ENCODE measurements around the gene HAUS5.
"Not testable (repeated sequence)": the region's sequence is repeated elsewhere in the genome, so short reads cannot be mapped to it uniquely, and the experiment has no call there.

The HAUS5 gene

DNA sequence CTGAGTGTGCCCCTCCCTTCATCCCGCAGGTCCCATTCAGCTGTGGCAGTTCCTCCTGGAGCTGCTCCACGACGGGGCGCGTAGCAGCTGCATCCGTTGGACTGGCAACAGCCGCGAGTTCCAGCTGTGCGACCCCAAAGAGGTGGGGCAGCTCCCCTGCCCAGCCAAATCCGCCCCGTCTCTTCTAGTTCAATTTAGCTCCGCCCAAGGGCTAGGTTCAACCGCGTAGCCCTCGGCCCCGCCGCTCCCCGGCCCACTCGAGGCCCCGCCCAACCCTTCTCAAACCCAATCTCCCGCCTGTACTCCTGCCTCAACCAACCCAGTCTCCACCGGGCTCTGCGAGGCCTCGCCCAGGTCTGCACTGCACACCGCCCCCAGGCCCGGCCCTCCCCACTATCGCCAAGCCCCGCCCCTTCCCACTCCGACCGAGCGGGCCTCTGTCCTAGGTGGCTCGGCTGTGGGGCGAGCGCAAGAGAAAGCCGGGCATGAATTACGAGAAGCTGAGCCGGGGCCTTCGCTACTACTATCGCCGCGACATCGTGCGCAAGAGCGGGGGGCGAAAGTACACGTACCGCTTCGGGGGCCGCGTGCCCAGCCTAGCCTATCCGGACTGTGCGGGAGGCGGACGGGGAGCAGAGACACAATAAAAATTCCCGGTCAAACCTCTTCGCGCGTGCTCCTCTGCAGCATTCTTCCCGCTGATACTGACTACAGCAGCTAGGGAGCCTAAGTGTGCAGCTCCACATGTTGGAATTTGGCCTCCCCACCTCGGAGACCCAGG, 31.9 kb downstream of the HAUS5 start:
- DNase-seq: peak; percentile 95 to 97

DNA sequence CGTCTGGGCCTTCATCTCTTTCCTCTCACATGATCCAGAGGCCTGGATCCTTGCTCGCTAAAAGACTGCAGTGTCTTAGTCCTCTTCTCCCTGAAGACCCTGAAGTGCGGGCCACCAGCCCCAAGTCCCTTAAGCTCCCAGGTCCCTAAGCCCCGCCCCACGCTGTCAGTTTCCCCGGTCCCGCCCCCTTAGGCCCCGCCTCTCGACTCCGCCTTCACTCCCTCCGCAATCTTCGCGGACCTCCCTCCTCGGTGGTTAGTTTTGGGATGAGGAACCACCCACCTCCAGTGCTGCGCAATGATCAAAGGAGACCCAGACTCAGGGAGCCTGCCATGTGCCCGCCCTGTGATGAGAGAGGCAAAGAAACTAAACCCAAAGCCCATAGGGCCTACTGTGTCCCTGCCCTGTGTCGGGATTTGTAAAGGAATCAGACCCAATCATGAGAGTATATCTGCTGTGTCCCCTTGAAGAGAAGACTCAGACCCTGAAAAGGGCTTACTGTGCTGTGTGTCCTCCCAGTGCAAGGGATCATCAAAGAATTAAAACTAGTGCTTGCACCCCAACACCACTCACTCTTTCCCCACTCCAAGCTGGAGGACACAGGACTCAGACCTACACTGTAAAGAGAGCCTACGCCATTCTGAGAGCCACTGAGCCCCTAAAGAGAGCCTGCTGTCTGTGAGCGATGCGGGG, 32.6 kb downstream of the HAUS5 start:
- peak; percentile 87 to 95 for DNase-seq

GRCh38 chr19:35645680-35646511, 33.4 kb downstream of the HAUS5 start:
- DNase-seq: no peak

- DNase-seq: peak; percentile 88 to 92
Observed at GRCh38 chr19:35648017-35648961, 35.8 kb downstream of the HAUS5 start, which contains the start of gene COX6B1. COX6B1 (plus strand) TSS chr19:35648323; CDS start chr19:35651244, 2,921 bp downstream.

- DNase-seq: no peak
Observed at GRCh38 chr19:35650581-35650980, 38.0 kb downstream of the HAUS5 start.

DNA sequence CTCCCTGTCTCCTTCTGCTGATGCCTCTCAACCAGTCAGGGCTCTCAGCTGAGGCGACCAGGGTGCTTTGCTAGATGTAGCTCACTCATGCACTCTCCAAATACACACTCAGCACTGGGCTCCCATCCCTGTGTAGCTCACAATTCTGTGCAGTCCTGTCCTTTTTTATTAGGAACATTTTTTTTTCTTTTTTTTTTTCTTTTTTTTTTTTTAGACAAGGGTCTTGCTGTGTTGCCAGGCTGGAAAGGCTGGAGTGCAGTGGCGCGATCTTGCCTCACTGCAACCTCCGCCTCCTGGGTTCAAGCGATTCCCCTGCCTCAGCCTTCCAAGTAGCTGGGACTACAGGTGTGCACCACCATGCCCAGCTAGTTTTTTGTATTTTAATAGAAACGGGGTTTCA, 42.3 kb downstream of the HAUS5 start:
- DNase-seq: not testable (repeated sequence)

DNA sequence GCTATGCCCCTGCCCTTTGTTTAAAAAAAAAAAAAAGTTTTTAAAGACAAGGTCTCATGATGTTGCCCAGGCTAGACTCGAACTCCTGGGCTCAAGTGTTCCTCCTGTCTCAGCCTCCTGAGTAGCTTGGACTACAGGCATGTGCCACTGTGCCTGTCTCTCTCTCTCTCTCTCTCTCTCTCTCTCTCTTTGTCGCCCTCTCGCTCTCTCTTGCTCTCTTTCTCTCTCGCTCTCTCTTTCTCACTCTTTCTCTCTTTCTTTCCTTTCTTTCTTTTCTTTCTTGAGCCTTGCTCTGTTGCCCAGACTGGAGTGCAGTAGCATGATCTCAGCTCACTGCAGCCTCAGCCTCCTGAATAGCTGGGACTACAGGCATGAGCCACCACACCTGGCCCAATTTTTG, 43.1 kb downstream of the HAUS5 start:
- DNase-seq: no peak

- no peak for DNase-seq
Observed at GRCh38 chr19:35656700-35657099, 44.2 kb downstream of the HAUS5 start.

DNA sequence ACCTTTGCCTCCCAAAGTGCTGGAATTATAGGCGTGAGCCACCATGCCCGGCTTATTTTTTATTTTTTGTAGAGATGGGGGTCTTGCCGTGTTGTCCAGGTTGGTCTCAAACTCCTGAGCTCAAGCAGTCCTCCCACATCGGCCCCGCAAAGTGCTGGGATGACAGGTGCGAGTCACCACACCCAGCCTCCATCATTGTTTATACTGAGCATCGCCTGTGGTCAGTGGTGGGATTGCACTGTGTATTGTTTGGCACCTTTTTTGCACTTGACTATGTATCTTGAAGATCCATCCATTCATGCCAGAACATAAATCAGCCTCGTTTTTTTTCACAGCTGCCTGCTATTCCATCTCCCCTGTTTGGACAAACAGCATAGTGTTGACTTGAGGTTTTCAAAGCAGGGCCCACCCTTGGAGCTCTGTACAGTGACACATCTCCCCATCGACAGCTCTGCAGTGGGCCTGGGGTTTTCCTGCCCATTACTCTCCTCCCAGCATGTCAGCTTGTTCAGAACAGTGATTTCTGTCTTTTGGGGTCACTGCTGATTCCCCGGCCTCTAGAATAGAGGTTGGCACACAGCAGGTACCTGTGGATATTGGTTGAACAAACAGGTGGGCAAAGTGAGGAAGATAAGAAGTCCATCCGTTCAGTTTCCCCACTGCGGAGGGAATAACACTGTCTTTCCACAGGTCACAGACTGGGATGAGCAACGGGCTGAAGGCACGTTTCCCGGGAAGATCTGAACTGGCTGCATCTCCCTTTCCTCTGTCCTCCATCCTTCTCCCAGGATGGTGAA, 45.6 kb downstream of the HAUS5 start:
- DNase-seq: no peak

DNA sequence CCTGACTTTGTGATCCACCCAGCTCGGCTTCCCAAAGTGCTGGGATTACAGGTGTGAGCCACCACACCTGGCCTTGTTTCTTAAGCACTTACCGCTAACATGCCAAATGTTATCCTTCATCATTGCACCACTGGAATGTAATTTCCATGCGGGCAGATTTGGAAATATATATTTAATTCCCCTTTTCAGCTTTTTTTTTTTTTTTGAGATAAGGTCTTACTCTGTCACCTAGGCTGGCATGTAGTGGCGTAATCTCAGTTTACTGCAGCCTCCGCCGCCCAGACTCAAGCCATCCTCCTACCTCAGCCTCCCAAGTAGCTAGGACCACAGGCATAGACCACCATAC, 49.4 kb downstream of the HAUS5 start:
- no peak for DNase-seq

- no peak for DNase-seq
Observed at GRCh38 chr19:35663981-35664380, 51.4 kb downstream of the HAUS5 start.

DNA sequence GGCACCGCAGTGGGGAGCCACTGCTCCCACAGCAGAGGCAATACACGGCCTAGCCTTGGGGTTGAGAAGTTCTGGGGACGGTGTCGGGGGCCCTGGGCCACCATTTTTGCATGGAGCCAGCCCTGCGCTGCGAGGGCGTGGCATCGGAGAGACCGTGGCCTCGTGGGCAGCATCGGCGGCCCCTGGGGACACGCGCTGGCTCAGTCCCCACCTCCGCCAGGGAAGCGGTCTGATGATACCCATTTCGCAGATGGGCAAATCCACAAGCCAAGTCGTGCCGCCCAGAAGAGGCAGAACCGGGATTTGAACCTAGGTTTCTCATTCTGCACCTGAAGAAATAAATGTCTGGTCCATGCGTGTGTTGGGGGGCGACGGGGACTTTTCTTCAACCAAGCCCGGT, 52.6 kb downstream of the HAUS5 start:
- DNase-seq: no peak

- no peak for DNase-seq
Observed at GRCh38 chr19:35665604-35666003, 53.1 kb downstream of the HAUS5 start.

DNA sequence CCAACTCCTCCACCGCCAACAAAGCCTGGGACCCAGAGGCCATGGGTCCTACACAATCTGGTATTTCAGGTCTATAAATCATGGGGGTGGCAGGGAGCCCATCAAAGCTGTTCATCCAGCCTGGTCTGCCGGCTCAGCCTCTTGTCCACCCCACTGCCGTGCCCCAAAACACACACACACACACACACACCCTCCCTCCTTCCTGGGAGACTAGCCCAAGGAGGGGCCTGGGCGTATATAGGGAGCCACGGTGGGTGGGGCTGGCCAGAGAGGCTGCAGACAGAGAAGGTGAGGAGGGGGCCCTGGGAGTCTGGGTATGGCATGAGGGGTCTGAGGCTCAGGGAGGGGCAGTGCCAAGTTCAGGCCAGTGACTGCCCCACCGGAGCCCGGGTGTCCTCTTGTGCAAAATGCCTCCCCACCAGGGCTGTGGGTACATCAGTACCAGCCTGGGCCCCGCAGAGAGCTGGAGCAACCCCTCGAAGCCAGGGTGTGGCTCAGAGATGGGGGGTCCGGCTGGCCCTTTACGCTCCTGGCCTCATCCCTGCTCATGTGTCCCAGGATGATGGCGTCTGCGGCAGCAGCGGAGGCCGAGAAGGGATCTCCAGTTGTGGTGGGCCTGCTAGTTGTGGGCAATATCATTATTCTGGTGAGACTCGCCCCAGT, 53.8 kb downstream of the HAUS5 start, which contains the start of gene UPK1A:
TSS of gene UPK1A (plus strand) at position 267 of the 663 bp plus-strand sequence. CDS start at position 563, 296 bp downstream.
- DNase-seq: no peak

GRCh38 chr19:35669566-35669965, 57.0 kb downstream of the HAUS5 start:
- no peak for DNase-seq

DNA sequence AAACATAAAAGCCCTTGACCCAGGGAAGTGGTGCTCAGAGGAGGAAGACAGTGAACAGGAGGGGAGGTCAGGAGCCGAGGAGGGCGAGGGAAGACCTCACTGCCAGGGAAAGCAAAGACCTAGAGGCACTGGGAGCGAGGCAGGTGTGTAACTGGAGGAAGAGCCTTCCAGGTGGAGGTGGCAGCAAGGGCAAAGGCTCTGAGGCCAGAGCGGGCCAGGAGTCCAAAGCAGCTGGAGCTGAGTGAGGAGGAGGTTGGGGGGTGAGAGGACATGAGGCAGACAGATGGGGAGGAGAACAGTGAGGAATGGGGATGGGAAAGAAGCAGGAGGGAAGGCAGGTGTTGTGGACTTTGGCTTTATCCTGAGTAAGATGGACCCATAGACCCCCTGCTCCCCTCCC, 57.4 kb downstream of the HAUS5 start:
- DNase-seq: no peak

GRCh38 chr19:35670686-35671085, 58.2 kb downstream of the HAUS5 start:
- DNase-seq: no peak

DNA sequence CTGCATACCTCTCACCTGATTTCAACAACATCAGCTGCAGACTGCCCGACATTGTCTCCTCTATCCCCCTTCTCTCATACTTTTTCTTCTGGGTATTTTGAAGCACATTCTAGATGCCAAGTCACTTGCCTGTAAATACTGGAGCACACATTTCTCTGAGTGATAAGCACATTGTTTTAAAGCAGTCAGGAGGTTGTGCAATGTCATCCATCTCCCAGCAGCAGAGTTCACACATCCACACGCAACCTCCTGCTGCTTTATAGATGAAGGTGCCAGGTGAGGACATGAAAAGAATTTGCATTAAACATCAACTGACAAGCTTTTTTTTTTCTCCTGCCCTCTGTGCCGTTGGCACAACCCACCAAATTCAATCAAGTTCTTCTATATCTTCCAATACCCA, 59.3 kb downstream of the HAUS5 start:
- DNase-seq: no peak

GRCh38 chr19:35673121-35673804, 60.7 kb downstream of the HAUS5 start:
- peak; percentile 56 to 66 for DNase-seq
